ENCODE data around the gene SLC6A17. TPM values are rescaled to one million over a fixed set of nuclear protein-coding genes. Genes with fewer than 3 reads are reported as not detected.

SLC6A17 gene
- total RNA-seq, 1 donor from 2014 or later: 1.6 TPM

DNA sequence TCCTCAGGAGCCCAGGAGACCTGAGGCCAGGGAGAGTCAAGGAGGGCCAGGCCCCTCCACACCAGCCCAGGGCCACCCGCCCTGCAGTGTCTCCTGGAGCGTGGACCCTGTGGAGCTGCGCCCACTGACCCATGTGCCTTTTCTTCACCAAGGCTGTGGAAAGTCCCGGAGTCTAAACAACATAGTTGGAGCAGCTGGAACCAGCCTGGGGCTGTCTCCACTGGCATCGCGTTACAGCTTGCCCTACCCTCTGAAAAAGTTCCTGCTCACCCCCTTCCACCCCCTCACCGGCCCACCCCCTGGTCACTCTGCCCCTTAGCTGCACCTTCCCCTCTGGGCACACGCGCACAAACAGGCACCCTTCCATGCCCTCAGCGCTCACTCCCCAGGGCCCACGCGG lies 78.1 kb downstream of the SLC6A17 start:
- no peak overlapping the region for H3K27ac Mint-ChIP-seq (ENCODE audit: unreplicated experiment)
- H3K4me3 Mint-ChIP-seq (ENCODE audit: unreplicated experiment): no peak overlapping the region
- no peak for DNase-seq (ENCODE audit: low spot score)
- peaks cover 4% of the 10 kb centered on the region for H3K36me3 Mint-ChIP-seq (ENCODE audit: low read depth)
- H3K27me3 Mint-ChIP-seq (ENCODE audit: low read depth): no peaks in the 10 kb centered on the region
- peaks cover 3% of the 10 kb centered on the region for H3K4me1 Mint-ChIP-seq (ENCODE audit: low read depth)
- H3K9me3 Mint-ChIP-seq (ENCODE audit: low read depth): no peaks in the 10 kb centered on the region
- TF ChIP-seq, protein P1, sequence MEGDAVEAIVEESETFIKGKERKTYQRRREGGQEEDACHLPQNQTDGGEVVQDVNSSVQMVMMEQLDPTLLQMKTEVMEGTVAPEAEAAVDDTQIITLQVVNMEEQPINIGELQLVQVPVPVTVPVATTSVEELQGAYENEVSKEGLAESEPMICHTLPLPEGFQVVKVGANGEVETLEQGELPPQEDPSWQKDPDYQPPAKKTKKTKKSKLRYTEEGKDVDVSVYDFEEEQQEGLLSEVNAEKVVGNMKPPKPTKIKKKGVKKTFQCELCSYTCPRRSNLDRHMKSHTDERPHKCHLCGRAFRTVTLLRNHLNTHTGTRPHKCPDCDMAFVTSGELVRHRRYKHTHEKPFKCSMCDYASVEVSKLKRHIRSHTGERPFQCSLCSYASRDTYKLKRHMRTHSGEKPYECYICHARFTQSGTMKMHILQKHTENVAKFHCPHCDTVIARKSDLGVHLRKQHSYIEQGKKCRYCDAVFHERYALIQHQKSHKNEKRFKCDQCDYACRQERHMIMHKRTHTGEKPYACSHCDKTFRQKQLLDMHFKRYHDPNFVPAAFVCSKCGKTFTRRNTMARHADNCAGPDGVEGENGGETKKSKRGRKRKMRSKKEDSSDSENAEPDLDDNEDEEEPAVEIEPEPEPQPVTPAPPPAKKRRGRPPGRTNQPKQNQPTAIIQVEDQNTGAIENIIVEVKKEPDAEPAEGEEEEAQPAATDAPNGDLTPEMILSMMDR (IDR thresholded peaks at IDR 0.05): no peak

DNA sequence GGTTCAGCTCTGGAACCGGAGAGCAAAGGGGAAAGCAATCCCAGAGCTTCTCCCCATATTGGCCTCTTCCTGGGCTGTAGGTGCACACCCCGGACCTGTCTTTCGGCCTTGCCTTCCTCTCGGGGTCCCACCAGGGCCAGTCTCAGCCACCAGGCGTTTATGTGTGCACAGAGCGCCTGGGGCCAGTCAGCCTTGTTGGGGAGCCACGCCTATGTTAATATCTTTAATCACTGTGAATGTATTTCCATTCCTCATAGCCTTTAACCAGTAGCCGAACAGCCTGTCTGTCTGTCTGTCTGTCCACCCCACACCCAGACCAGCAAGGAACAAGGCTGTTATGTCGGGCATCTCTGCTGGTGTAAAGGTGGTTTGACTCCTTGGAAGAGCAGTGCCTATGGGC lies 78.6 kb downstream of the SLC6A17 start:
- no peak overlapping the region for H3K4me3 Mint-ChIP-seq (ENCODE audit: unreplicated experiment)
- H3K9me3 Mint-ChIP-seq (ENCODE audit: low read depth): no peaks in the 10 kb centered on the region
- TF ChIP-seq, protein P1 (IDR thresholded peaks at IDR 0.05): no peak
- no peaks in the 10 kb centered on the region for H3K27me3 Mint-ChIP-seq (ENCODE audit: low read depth)
- H3K4me1 Mint-ChIP-seq (ENCODE audit: low read depth): peaks cover 3% of the 10 kb centered on the region
- H3K27ac Mint-ChIP-seq (ENCODE audit: unreplicated experiment): no peak overlapping the region
- peaks cover 4% of the 10 kb centered on the region for H3K36me3 Mint-ChIP-seq (ENCODE audit: low read depth)
- no peak for DNase-seq (ENCODE audit: low spot score)

DNA sequence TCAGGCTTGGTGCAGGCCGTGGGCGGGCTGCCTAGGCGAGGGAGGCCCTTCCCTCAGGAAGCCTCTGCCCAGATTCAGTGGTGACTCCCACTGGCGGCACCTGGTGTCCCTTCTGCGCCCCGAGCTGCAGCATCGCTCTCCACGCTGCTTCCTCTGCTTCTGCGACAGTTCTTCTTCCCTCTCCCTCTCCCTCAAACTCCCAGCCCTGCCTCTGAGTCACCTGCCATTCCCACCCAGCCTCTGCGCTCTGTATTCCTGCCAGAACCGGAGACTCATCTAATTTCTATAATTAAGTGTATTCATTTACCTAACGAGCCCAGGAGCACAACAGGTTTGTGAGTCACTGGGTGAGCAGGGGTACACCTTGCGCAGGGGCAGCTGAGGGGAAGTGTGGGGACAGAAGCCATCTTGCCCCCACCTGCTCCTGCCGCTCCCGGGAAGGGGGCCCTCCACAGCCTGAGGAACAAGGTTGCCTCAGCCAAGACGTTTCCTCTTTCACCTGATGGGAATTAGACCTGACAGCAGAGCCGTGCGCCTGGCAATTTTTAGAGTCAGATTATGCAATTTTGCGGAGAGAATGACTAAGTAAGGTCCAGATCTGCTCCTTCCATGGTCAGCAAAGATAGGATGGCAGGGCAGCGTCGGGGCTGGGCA lies 79.2 kb downstream of the SLC6A17 start:
- Mint-ChIP-seq H3K27me3 (ENCODE audit: low read depth) (no peaks in the 10 kb centered on the region), H3K9me3 (ENCODE audit: low read depth) (no peaks in the 10 kb centered on the region), H3K4me1 (ENCODE audit: low read depth) (peaks cover 3% of the 10 kb centered on the region), H3K4me3 (ENCODE audit: unreplicated experiment) (no peak overlapping the region), H3K36me3 (ENCODE audit: low read depth) (peaks cover 2% of the 10 kb centered on the region), H3K27ac (ENCODE audit: unreplicated experiment) (no peak overlapping the region)
- DNase-seq (ENCODE audit: low spot score): no peak
- TF ChIP-seq, protein P1 (IDR thresholded peaks at IDR 0.05): no peak

DNA sequence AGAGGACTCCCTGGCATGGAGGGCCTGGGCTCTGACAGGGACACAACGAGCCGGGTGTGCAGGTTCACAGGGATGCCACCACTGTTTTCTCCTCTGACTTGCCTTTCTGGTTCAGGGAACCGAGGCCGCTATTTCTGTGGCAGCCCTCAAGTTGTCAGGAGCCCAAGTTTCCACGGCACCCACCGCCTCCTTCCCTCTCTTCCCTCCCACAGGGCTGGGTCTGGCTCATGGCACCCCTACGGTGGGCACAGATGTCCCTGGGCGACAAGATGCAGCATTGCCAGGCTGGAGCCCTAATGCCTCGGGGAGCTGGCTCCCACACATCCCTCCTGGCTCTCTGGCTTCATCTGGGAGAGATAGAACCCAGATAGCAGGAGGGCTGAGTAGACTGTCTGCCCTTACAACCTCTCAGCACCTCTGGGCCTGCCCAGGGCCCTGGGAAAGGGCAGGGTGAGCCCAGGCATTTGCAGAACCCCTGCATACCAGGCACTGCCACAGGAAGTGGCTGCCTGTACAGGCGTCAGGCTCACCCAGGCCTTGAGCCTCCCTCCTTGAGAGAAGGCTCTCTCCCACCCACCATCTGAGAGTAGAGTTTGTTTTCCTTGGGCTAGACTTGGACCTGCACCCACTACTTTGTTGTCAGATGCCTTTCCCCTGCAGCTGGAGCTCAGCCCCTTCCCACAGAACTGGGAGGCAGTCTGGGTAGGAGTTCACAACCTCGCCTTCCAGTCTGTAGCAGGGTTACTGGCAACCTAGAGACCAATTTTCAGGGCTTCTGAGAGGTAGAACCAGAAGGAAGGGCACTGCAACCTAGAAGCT lies 80.3 kb downstream of the SLC6A17 start:
- Mint-ChIP-seq H3K9me3 (ENCODE audit: low read depth) (no peaks in the 10 kb centered on the region), H3K27me3 (ENCODE audit: low read depth) (peaks cover 2% of the 10 kb centered on the region), H3K27ac (ENCODE audit: unreplicated experiment) (no peak overlapping the region), H3K4me1 (ENCODE audit: low read depth) (peaks cover 3% of the 10 kb centered on the region), H3K36me3 (ENCODE audit: low read depth) (peaks cover 2% of the 10 kb centered on the region), H3K4me3 (ENCODE audit: unreplicated experiment) (no peak overlapping the region)
- TF ChIP-seq, protein P1 (IDR thresholded peaks at IDR 0.05): no peak
- DNase-seq (ENCODE audit: low spot score): no peak

DNA sequence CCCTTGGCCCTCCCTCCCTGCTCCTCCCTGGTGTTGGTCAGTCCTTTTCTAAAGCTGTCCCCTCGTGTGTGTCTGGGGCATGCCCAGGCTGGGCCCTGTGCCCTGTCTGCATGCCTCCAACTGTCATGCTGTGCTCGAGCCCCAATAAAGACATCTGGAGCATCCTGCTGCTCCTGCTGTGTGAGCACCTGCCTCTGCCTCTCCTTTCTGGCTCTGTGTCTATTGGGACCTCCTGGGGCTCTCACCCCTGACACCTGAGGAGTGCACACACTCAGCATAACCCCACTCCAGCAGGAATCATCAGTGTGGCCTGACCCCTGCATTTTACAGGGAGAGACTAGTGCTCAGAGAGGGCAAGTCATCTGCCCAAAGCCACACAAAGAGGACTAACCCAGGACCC lies 83.6 kb downstream of the SLC6A17 start:
- TF ChIP-seq, protein P1 (IDR thresholded peaks at IDR 0.05): no peak
- no peak for DNase-seq (ENCODE audit: low spot score)
- Mint-ChIP-seq H3K4me1 (ENCODE audit: low read depth) (peaks cover 3% of the 10 kb centered on the region), H3K9me3 (ENCODE audit: low read depth) (no peaks in the 10 kb centered on the region), H3K27me3 (ENCODE audit: low read depth) (peaks cover 3% of the 10 kb centered on the region), H3K36me3 (ENCODE audit: low read depth) (peaks cover 3% of the 10 kb centered on the region), H3K4me3 (ENCODE audit: unreplicated experiment) (no peak overlapping the region), H3K27ac (ENCODE audit: unreplicated experiment) (no peak overlapping the region)

All from chondrocyte (in vitro differentiated cells).